OCI-LY1 (cell line): ENCODE results near the gene OR2T10.

Source experiments
- CTCF ChIP-seq: fragments of 200-600 bp; sonication (generic), shearing (Covaris generic); IDR thresholded peaks from 2 replicates; pipeline ENCODE4 v1.5.1; 2017; ENCODE audit warnings: mild to moderate bottlenecking, antibody characterized with exemption, low read length, moderate library complexity, mixed read lengths
- EZH2 ChIP-seq: fragments of 200-600 bp; sonication (generic), shearing (Covaris generic); IDR thresholded peaks from 2 replicates; pipeline ENCODE4 v1.8.0; 2017; ENCODE audit warnings: borderline replicate concordance, mixed run types, mild to moderate bottlenecking, antibody characterized with exemption, low read length, moderate library complexity, mixed read lengths

GRCh38 chr1:248618878-248619277 is 21.4 kb upstream of the OR2T10 start:
- TF ChIP-seq EZH2 (no peak), CTCF (peak; percentile 82)
